ENCODE data around the gene ARHGAP31.

Gene ARHGAP31

GRCh38 chr3:119350114-119350513 lies 55.9 kb downstream of the ARHGAP31 start:
- Histone ChIP-seq H3K4me1 (ENCODE audit: insufficient read depth, low read length, severe bottlenecking) (no peaks in the 10 kb centered on the region), H2AFZ (ENCODE audit: low read length) (no peak overlapping the region), H3K27ac (ENCODE audit: low read depth, low read length, poor library complexity, severe bottlenecking) (no peak overlapping the region), H3K9me2 (ENCODE audit: low read depth, low read length) (no peaks in the 10 kb centered on the region), H3K9ac (ENCODE audit: low read length) (no peak overlapping the region), H4K20me1 (ENCODE audit: insufficient read depth, low read length) (no peaks in the 10 kb centered on the region), H3F3A (ENCODE audit: insufficient read depth, low read length) (no peaks in the 10 kb centered on the region), H3K4me3 (ENCODE audit: low read depth, low read length, poor library complexity, severe bottlenecking) (no peak overlapping the region), H3K79me2 (ENCODE audit: insufficient read depth, low read length) (no peaks in the 10 kb centered on the region), H3K4me2 (ENCODE audit: low read length) (no peak overlapping the region), H3K36me3 (ENCODE audit: insufficient read depth, low read length) (no peaks in the 10 kb centered on the region), H3K27me3 (ENCODE audit: insufficient read depth, low read length) (0 out of 2 replicates have a peak, but pooled peaks cover 8% of the 10 kb centered on the region), H3K9me3 (ENCODE audit: low read length) (no peaks in the 10 kb centered on the region)
- TF ChIP-seq CTCF (IDR thresholded peaks at IDR 0.05; ENCODE audit: low read length) (no peak), EZH2 (IDR thresholded peaks at IDR 0.05; ENCODE audit: borderline replicate concordance, low read length) (no peak)

- Histone ChIP-seq H3F3A (ENCODE audit: insufficient read depth, low read length) (no peaks in the 10 kb centered on the region), H3K9me2 (ENCODE audit: low read depth, low read length) (no peaks in the 10 kb centered on the region), H4K20me1 (ENCODE audit: insufficient read depth, low read length) (no peaks in the 10 kb centered on the region), H3K4me3 (ENCODE audit: low read depth, low read length, poor library complexity, severe bottlenecking) (no peak overlapping the region), H3K79me2 (ENCODE audit: insufficient read depth, low read length) (no peaks in the 10 kb centered on the region), H3K9me3 (ENCODE audit: low read length) (no peaks in the 10 kb centered on the region), H3K4me1 (ENCODE audit: insufficient read depth, low read length, severe bottlenecking) (no peaks in the 10 kb centered on the region), H2AFZ (ENCODE audit: low read length) (no peak overlapping the region), H3K36me3 (ENCODE audit: insufficient read depth, low read length) (no peaks in the 10 kb centered on the region), H3K9ac (ENCODE audit: low read length) (no peak overlapping the region), H3K27ac (ENCODE audit: low read depth, low read length, poor library complexity, severe bottlenecking) (no peak overlapping the region), H3K4me2 (ENCODE audit: low read length) (no peak overlapping the region), H3K27me3 (ENCODE audit: insufficient read depth, low read length) (no peaks in the 10 kb centered on the region)
- TF ChIP-seq EZH2 (IDR thresholded peaks at IDR 0.05; ENCODE audit: borderline replicate concordance, low read length), result no peak
- TF ChIP-seq CTCF (IDR thresholded peaks at IDR 0.05; ENCODE audit: low read length), result no peak
Measured at GRCh38 chr3:119351581-119351980, 57.4 kb downstream of the ARHGAP31 start.

- Histone ChIP-seq H2AFZ (ENCODE audit: low read length) (no peak overlapping the region), H4K20me1 (ENCODE audit: insufficient read depth, low read length) (no peaks in the 10 kb centered on the region), H3K79me2 (ENCODE audit: insufficient read depth, low read length) (no peaks in the 10 kb centered on the region), H3K36me3 (ENCODE audit: insufficient read depth, low read length) (no peaks in the 10 kb centered on the region), H3K4me2 (ENCODE audit: low read length) (no peak overlapping the region), H3K27me3 (ENCODE audit: insufficient read depth, low read length) (no peaks in the 10 kb centered on the region), H3K27ac (ENCODE audit: low read depth, low read length, poor library complexity, severe bottlenecking) (no peak overlapping the region), H3K9ac (ENCODE audit: low read length) (no peak overlapping the region), H3K9me2 (ENCODE audit: low read depth, low read length) (no peaks in the 10 kb centered on the region), H3K4me1 (ENCODE audit: insufficient read depth, low read length, severe bottlenecking) (no peaks in the 10 kb centered on the region), H3F3A (ENCODE audit: insufficient read depth, low read length) (no peaks in the 10 kb centered on the region), H3K9me3 (ENCODE audit: low read length) (no peaks in the 10 kb centered on the region), H3K4me3 (ENCODE audit: low read depth, low read length, poor library complexity, severe bottlenecking) (no peak overlapping the region)
- no peak for TF ChIP-seq EZH2 (IDR thresholded peaks at IDR 0.05; ENCODE audit: borderline replicate concordance, low read length)
- no peak for TF ChIP-seq CTCF (IDR thresholded peaks at IDR 0.05; ENCODE audit: low read length)
Measured at GRCh38 chr3:119352034-119352609, 57.9 kb downstream of the ARHGAP31 start.
